Ascending aorta (tissue), 2 donors: ENCODE data around the gene SSTR4. TPM values are rescaled to one million over a fixed set of nuclear protein-coding genes. Genes with fewer than 3 reads are reported as not detected.

Source experiments
- DNase-seq, 2 donors: peaks; one replicate each; pipeline ENCODE4 v3.0.0-alpha.2; 2019; ENCODE audit warnings: low spot score in 2 of 2
- H3K27ac ChIP-seq, 2 donors: fragments of 200-600 bp; sonication (generic); one replicate each; pipeline ENCODE4 v1.5.1; 2016 to 2017; ENCODE audit warnings: mild to moderate bottlenecking in 1 of 2
- H3K27me3 ChIP-seq: fragments of 200-600 bp; sonication (generic); one replicate; pipeline ENCODE4 v1.5.1; 2017
- H3K36me3 ChIP-seq, 2 donors: fragments of 200-600 bp; sonication (generic); one replicate each; pipeline ENCODE4 v1.5.1; 2016
- H3K4me1 ChIP-seq, 2 donors: fragments of 200-600 bp; sonication (generic); one replicate each; pipeline ENCODE4 v1.5.1; 2016 to 2017; ENCODE audit warnings: mild to moderate bottlenecking in 1 of 2
- H3K4me3 ChIP-seq, 2 donors: fragments of 200-600 bp; sonication (generic); one replicate each; pipeline ENCODE4 v1.5.1; 2016 to 2017; ENCODE audit warnings: mild to moderate bottlenecking in 1 of 2
- H3K9me3 ChIP-seq, 2 donors: fragments of 200-600 bp; sonication (generic); one replicate each; pipeline ENCODE4 v1.5.1; 2016
- CTCF ChIP-seq, 3 experiments: fragments of 200-600 bp in 2 of 3; fragments of 450-650 bp in 1 of 3; sonication (generic) in 2 of 3; IDR thresholded peaks; one replicate each; pipeline ENCODE4 v1.5.1; 2016 to 2019; ENCODE audit warnings: antibody characterized with exemption in 3 of 3, mild to moderate bottlenecking in 1 of 3, moderate library complexity in 1 of 3
- intact Hi-C: fragments of 100-400 bp; cut with DNase I; formaldehyde crosslinking; loops from one replicate; pipeline ENCODE4 v1.15.1; 2023
- total RNA-seq: library from RNA; depleted of rRNA; stranded (reverse); fragments of >200 nt; gene quantifications from one replicate; pipeline ENCODE4 v1.1.0, GENCODE V29; 2016

The SSTR4 gene
- total RNA-seq, 1 donor from 2014 or later: not detected

GRCh38 chr20:23036371-23036770 is 1.3 kb downstream of the SSTR4 start:
- TF ChIP-seq CTCF (IDR thresholded peaks at IDR 0.05): no peak
- H3K4me3 ChIP-seq: no peak overlapping the region
- no peaks in the 10 kb centered on the region for H3K36me3 ChIP-seq
- intact Hi-C loops: no loop called here
- H3K27ac ChIP-seq: no peak overlapping the region
- no peaks in the 10 kb centered on the region for H3K4me1 ChIP-seq
- no peaks in the 10 kb centered on the region for H3K9me3 ChIP-seq
- no peaks in the 10 kb centered on the region for H3K27me3 ChIP-seq
- no peak for DNase-seq

- intact Hi-C loops: no loop called here
- Histone ChIP-seq H3K9me3 (no peaks in the 10 kb centered on the region), H3K4me1 (no peaks in the 10 kb centered on the region), H3K36me3 (no peaks in the 10 kb centered on the region), H3K27me3 (no peaks in the 10 kb centered on the region), H3K4me3 (no peak overlapping the region), H3K27ac (no peak overlapping the region)
- no peak for DNase-seq
- no peak for TF ChIP-seq CTCF (IDR thresholded peaks at IDR 0.05)
Observed at GRCh38 chr20:23037017-23037481, 1.9 kb downstream of the SSTR4 start.

- Histone ChIP-seq H3K4me1 (no peaks in the 10 kb centered on the region), H3K27me3 (no peaks in the 10 kb centered on the region), H3K27ac (no peak overlapping the region), H3K4me3 (no peak overlapping the region), H3K36me3 (no peaks in the 10 kb centered on the region), H3K9me3 (no peaks in the 10 kb centered on the region)
- intact Hi-C loops: no loop called here
- no peak for DNase-seq
- no peak for TF ChIP-seq CTCF (IDR thresholded peaks at IDR 0.05)
Observed at GRCh38 chr20:23039136-23039875, 4.2 kb downstream of the SSTR4 start.

- TF ChIP-seq CTCF (IDR thresholded peaks at IDR 0.05): no peak
- intact Hi-C loops: no loop called here
- H3K36me3 ChIP-seq: no peaks in the 10 kb centered on the region
- H3K27me3 ChIP-seq: no peaks in the 10 kb centered on the region
- no peaks in the 10 kb centered on the region for H3K9me3 ChIP-seq
- H3K27ac ChIP-seq: no peak overlapping the region
- no peaks in the 10 kb centered on the region for H3K4me1 ChIP-seq
- H3K4me3 ChIP-seq: no peak overlapping the region
- no peak for DNase-seq
Observed at GRCh38 chr20:23039885-23040508, 4.9 kb downstream of the SSTR4 start.

GRCh38 chr20:23042270-23042669 is 7.2 kb downstream of the SSTR4 start:
- DNase-seq: peak in 1 of 2 donors; percentile 16
- H3K4me1 ChIP-seq: peaks cover 0 to 14% of the 10 kb centered on the region in 2 donors
- no peak overlapping the region for H3K27ac ChIP-seq
- H3K27me3 ChIP-seq: no peaks in the 10 kb centered on the region
- H3K4me3 ChIP-seq: no peak overlapping the region
- TF ChIP-seq CTCF (IDR thresholded peaks at IDR 0.05): no peak
- intact Hi-C loops: no loop called here
- H3K36me3 ChIP-seq: no peaks in the 10 kb centered on the region
- H3K9me3 ChIP-seq: no peaks in the 10 kb centered on the region
